Measurements from ENCODE around the gene TMEM130. TPM values are rescaled to one million over a fixed set of nuclear protein-coding genes. Genes with fewer than 3 reads are reported as not detected.

Gene TMEM130
- total RNA-seq, 2 experiments from 2014 or later: 0.39 TPM; not detected in 1

- Histone ChIP-seq H3K4me3 (ENCODE audit: low read length) (no peak overlapping the region), H3K27me3 (ENCODE audit: control insufficient read depth in 1 of 2, insufficient read depth in 2 of 2, low read length in 2 of 2) (no peaks in the 10 kb centered on the region), H3K9me3 (ENCODE audit: control insufficient read depth in 1 of 2, insufficient read depth in 1 of 2, low read length in 2 of 2) (no peaks in the 10 kb centered on the region), H3K4me1 (ENCODE audit: insufficient read depth, low read length) (no peaks in the 10 kb centered on the region), H3K36me3 (ENCODE audit: insufficient read depth, low read length) (peaks cover 94% of the 10 kb centered on the region), H3K27ac (ENCODE audit: low read depth in 1 of 2, low read length in 2 of 2) (no peak overlapping the region)
- Mint-ChIP-seq H3K27me3 (no peaks in the 10 kb centered on the region), H3K9me3 (no peaks in the 10 kb centered on the region), H3K4me3 (no peak overlapping the region), H3K27ac (no peak overlapping the region), H3K36me3 (ENCODE audit: low read depth) (peaks cover 96% of the 10 kb centered on the region), H3K4me1 (ENCODE audit: low read depth) (no peaks in the 10 kb centered on the region)
- CTCF ChIA-PET: no interaction called here
- DNase-seq (no peak), ATAC-seq (ENCODE audit: poor library complexity) (no peak)
- intact Hi-C loops (cut with DNase I, micrococcal nuclease): no loop called here
- TF ChIP-seq, protein P1, sequence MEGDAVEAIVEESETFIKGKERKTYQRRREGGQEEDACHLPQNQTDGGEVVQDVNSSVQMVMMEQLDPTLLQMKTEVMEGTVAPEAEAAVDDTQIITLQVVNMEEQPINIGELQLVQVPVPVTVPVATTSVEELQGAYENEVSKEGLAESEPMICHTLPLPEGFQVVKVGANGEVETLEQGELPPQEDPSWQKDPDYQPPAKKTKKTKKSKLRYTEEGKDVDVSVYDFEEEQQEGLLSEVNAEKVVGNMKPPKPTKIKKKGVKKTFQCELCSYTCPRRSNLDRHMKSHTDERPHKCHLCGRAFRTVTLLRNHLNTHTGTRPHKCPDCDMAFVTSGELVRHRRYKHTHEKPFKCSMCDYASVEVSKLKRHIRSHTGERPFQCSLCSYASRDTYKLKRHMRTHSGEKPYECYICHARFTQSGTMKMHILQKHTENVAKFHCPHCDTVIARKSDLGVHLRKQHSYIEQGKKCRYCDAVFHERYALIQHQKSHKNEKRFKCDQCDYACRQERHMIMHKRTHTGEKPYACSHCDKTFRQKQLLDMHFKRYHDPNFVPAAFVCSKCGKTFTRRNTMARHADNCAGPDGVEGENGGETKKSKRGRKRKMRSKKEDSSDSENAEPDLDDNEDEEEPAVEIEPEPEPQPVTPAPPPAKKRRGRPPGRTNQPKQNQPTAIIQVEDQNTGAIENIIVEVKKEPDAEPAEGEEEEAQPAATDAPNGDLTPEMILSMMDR (IDR thresholded peaks at IDR 0.05): no peak
- POLR2A ChIA-PET: no interaction called here
Observed at GRCh38 chr7:98899816-98900215, 30.0 kb upstream of the TMEM130 start.

GRCh38 chr7:98892609-98893008 lies 22.8 kb upstream of the TMEM130 start:
- Histone ChIP-seq H3K36me3 (ENCODE audit: insufficient read depth, low read length) (peaks cover 86% of the 10 kb centered on the region), H3K4me1 (ENCODE audit: insufficient read depth, low read length) (no peaks in the 10 kb centered on the region), H3K27me3 (ENCODE audit: control insufficient read depth in 1 of 2, insufficient read depth in 2 of 2, low read length in 2 of 2) (no peaks in the 10 kb centered on the region), H3K4me3 (ENCODE audit: low read length) (no peak overlapping the region), H3K27ac (ENCODE audit: low read depth in 1 of 2, low read length in 2 of 2) (no peak overlapping the region), H3K9me3 (ENCODE audit: control insufficient read depth in 1 of 2, insufficient read depth in 1 of 2, low read length in 2 of 2) (no peaks in the 10 kb centered on the region)
- CTCF ChIA-PET: interaction anchor here (1.4 kb wide), 1 partner anchor 13 kb away, joined by 3 read pairs; no protein-coding TSS in a partner anchor
- Mint-ChIP-seq H3K9me3 (no peaks in the 10 kb centered on the region), H3K4me1 (ENCODE audit: low read depth) (peaks cover 9% of the 10 kb centered on the region), H3K27ac (no peak overlapping the region), H3K4me3 (no peak overlapping the region), H3K27me3 (no peaks in the 10 kb centered on the region), H3K36me3 (ENCODE audit: low read depth) (peaks cover 88% of the 10 kb centered on the region)
- DNase-seq (no peak), ATAC-seq (ENCODE audit: poor library complexity) (no peak)
- TF ChIP-seq, protein P1 (IDR thresholded peaks at IDR 0.05): no peak
- POLR2A ChIA-PET: no interaction called here
- intact Hi-C loops (cut with DNase I, micrococcal nuclease): loop anchor here in 1 of 2 experiments (2.0 kb wide), 1 partner anchor 16 kb away; no protein-coding TSS in a partner anchor

DNA sequence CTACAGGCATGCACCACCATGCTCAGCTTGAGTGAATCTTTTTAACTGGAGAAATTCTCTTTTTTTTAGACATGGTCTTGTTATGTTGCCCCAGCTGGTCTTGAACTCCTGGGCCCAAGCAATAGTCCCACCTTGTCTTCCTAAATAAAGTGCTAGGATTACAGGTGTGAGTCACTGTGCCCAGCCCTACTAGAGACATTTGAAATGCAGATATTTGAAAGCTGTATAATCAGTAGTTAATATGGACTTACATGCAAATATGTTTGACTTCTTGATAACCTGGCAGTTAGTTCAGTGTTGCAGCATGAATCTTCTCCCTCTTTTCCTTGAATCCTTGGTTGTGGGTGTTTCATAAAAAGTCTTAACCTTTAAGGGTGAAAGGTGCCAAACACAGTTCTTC lies 17.2 kb upstream of the TMEM130 start:
- H3K4me3 Mint-ChIP-seq: no peak overlapping the region
- TF ChIP-seq, protein P1 (IDR thresholded peaks at IDR 0.05): no peak
- no peak for DNase-seq
- H3K27me3 Mint-ChIP-seq: no peaks in the 10 kb centered on the region
- ChIA-PET POLR2A (no interaction called here), CTCF (interaction anchor here (0.7 kb wide), 1 partner anchor 26 kb away, joined by 4 read pairs; no protein-coding TSS in a partner anchor)
- Histone ChIP-seq H3K4me1 (ENCODE audit: insufficient read depth, low read length) (peaks cover 4% of the 10 kb centered on the region), H3K4me3 (ENCODE audit: low read length) (no peak overlapping the region), H3K27ac (ENCODE audit: low read depth in 1 of 2, low read length in 2 of 2) (no peak overlapping the region), H3K27me3 (ENCODE audit: control insufficient read depth in 1 of 2, insufficient read depth in 2 of 2, low read length in 2 of 2) (no peaks in the 10 kb centered on the region), H3K9me3 (ENCODE audit: control insufficient read depth in 1 of 2, insufficient read depth in 1 of 2, low read length in 2 of 2) (no peaks in the 10 kb centered on the region), H3K36me3 (ENCODE audit: insufficient read depth, low read length) (peaks cover 83% of the 10 kb centered on the region)
- ATAC-seq (ENCODE audit: poor library complexity): no peak
- intact Hi-C loops (cut with DNase I, micrococcal nuclease): loop anchor here in 1 of 2 experiments (10.0 kb wide), 1 partner anchor 438 kb away; the partner anchor contains the start of gene ARPC1A
- peaks cover 21% of the 10 kb centered on the region for H3K4me1 Mint-ChIP-seq (ENCODE audit: low read depth)
- H3K9me3 Mint-ChIP-seq: no peaks in the 10 kb centered on the region
- H3K27ac Mint-ChIP-seq: no peak overlapping the region
- peaks cover 85% of the 10 kb centered on the region for H3K36me3 Mint-ChIP-seq (ENCODE audit: low read depth)
